HEK293T (cell line): ENCODE measurements around the gene TCERG1L.

ENCODE experiments used
- ARNT ChIP-seq: fragments of 450-650 bp; IDR thresholded peaks from 2 replicates; pipeline ENCODE4 v1.6.1; 2017; ENCODE audit warnings: mild to moderate bottlenecking
- BHLHE40 ChIP-seq: fragments of 450-650 bp; IDR thresholded peaks from 2 replicates; pipeline ENCODE4 v1.6.1; 2016; ENCODE audit warnings: mild to moderate bottlenecking, moderate library complexity, borderline replicate concordance
- CTBP1 ChIP-seq: fragments of 450-650 bp; IDR thresholded peaks from 2 replicates; pipeline ENCODE4 v1.6.1; 2016; ENCODE audit warnings: borderline replicate concordance
- ELF4 ChIP-seq: fragments of 450-650 bp; IDR thresholded peaks from 2 replicates; pipeline ENCODE4 v1.6.1; 2017; ENCODE audit warnings: antibody characterized with exemption
- FOXK2 ChIP-seq: fragments of 450-650 bp; IDR thresholded peaks from 2 replicates; pipeline ENCODE4 v1.6.1; 2016; ENCODE audit warnings: mild to moderate bottlenecking
- FOXM1 ChIP-seq: fragments of 450-650 bp; IDR thresholded peaks from 2 replicates; pipeline ENCODE4 v1.6.1; 2017; ENCODE audit warnings: mild to moderate bottlenecking, borderline replicate concordance
- L3MBTL2 ChIP-seq: fragments of 450-650 bp; conservative IDR thresholded peaks from 2 replicates; pipeline ENCODE4 v1.6.1; 2016; ENCODE audit warnings: mild to moderate bottlenecking
- LEF1 ChIP-seq: fragments of 450-650 bp; IDR thresholded peaks from 2 replicates; pipeline ENCODE4 v1.6.1; 2017; ENCODE audit warnings: mild to moderate bottlenecking, borderline replicate concordance
- NFRKB ChIP-seq: fragments of 450-650 bp; IDR thresholded peaks from 2 replicates; pipeline ENCODE4 v1.6.1; 2016; ENCODE audit warnings: mild to moderate bottlenecking, moderate library complexity
- SP1 ChIP-seq: fragments of 450-650 bp; IDR thresholded peaks from 2 replicates; pipeline ENCODE4 v1.6.1; 2017
- SUZ12 ChIP-seq: fragments of 450-650 bp; IDR thresholded peaks from 2 replicates; pipeline ENCODE4 v1.6.1; 2016; ENCODE audit warnings: mild to moderate bottlenecking
- TARDBP ChIP-seq: fragments of 450-650 bp; IDR thresholded peaks from 2 replicates; pipeline ENCODE4 v1.6.1; 2016

- TF ChIP-seq ELF4: no peak
- no peak for TF ChIP-seq NFRKB
- no peak for TF ChIP-seq BHLHE40
- TF ChIP-seq TARDBP: no peak
- TF ChIP-seq FOXK2: no peak
- no peak for TF ChIP-seq CTBP1
- TF ChIP-seq L3MBTL2: no peak
- TF ChIP-seq SP1: no peak
- no peak for TF ChIP-seq LEF1
- TF ChIP-seq ARNT: no peak
- no peak for TF ChIP-seq SUZ12
- TF ChIP-seq FOXM1: no peak
Measured at GRCh38 chr10:131150126-131150525, 161.4 kb downstream of the TCERG1L start.
